IMR-90 (cell line): ENCODE measurements around the gene PPP1R16B. TPM values are rescaled to one million over a fixed set of nuclear protein-coding genes. Genes with fewer than 3 reads are reported as not detected.

Experiments
- ATAC-seq: fragments of 200-7000 bp; cut with Tn5 transposase; 2 replicates; pipeline ENCODE4 v1.9.1; 2020; ENCODE audit warnings: low read depth, mild to moderate bottlenecking, moderate library complexity
- BruUV-seq: library from RNA; stranded (reverse); fragments of 400-500 nt; replicated peaks from 2 replicates; lab custom pipeline; 2021; lab: Mats Ljungman, UMichigan
- CTCF ChIA-PET: fragments of 300-600 bp; formaldehyde crosslinking; extraction: SDS; loops from one replicate; lab custom pipeline; 2021; ENCODE audit warnings: antibody characterized with exemption; lab: Yijun Ruan, JAX
- POLR2A ChIA-PET: fragments of 300-600 bp; sonication (Branson Sonifier 250); formaldehyde crosslinking; loops from one replicate; lab custom pipeline; 2022; ENCODE audit warnings: antibody characterized with exemption; ENCODE audit not compliant: unreplicated experiment; lab: Charles Lee
- DNase-seq: peaks from one replicate; pipeline ENCODE4 v3.0.0; 2013
- H2AFZ ChIP-seq: replicated peaks from 2 replicates; pipeline ENCODE3; 2013; ENCODE audit warnings: low read length, mild to moderate bottlenecking; ENCODE audit not compliant: poor library complexity
- H2AK5ac ChIP-seq: 2 replicates; pipeline ENCODE4 v1.6.1; 2013; ENCODE audit warnings: low read depth, low read length, inconsistent platforms
- H2AK9ac ChIP-seq: replicated peaks from 2 replicates; pipeline ENCODE3; 2013; ENCODE audit warnings: mild to moderate bottlenecking, low read depth, low read length, moderate library complexity; ENCODE audit not compliant: poor library complexity
- H2BK120ac ChIP-seq: 2 replicates; pipeline ENCODE4 v1.6.1; 2013; ENCODE audit warnings: low read depth, low read length, inconsistent platforms
- H2BK15ac ChIP-seq: 3 replicates; pipeline ENCODE4 v1.6.1; 2013; ENCODE audit warnings: low read depth, low read length, inconsistent platforms
- H2BK20ac ChIP-seq: 2 replicates; pipeline ENCODE4 v1.6.1; 2013; ENCODE audit warnings: low read depth, mild to moderate bottlenecking, inconsistent platforms, low read length, moderate library complexity
- H2BK5ac ChIP-seq: 2 replicates; pipeline ENCODE4 v1.6.1; 2013; ENCODE audit warnings: mild to moderate bottlenecking, low read depth, low read length, inconsistent platforms; ENCODE audit not compliant: poor library complexity, severe bottlenecking
- H3K14ac ChIP-seq: replicated peaks from 2 replicates; pipeline ENCODE4 v1.6.1; 2013; ENCODE audit warnings: low read depth, low read length, inconsistent platforms
- H3K18ac ChIP-seq: 2 replicates; pipeline ENCODE4 v1.6.1; 2013; ENCODE audit warnings: low read depth, low read length, control low read depth
- H3K23ac ChIP-seq: 2 replicates; pipeline ENCODE4 v1.6.1; 2013; ENCODE audit warnings: low read depth, low read length, inconsistent platforms
- H3K27ac ChIP-seq: 2 replicates; pipeline ENCODE4 v1.5.1; 2013; ENCODE audit warnings: mild to moderate bottlenecking, control low read depth, low read length; ENCODE audit not compliant: insufficient read depth
- H3K27me3 ChIP-seq: 2 replicates; pipeline ENCODE4 v1.6.1; 2013; ENCODE audit warnings: low read length; ENCODE audit not compliant: control insufficient read depth, insufficient read depth
- H3K36me3 ChIP-seq: 2 replicates; pipeline ENCODE4 v1.6.1; 2013; ENCODE audit warnings: low read length, mixed read lengths; ENCODE audit not compliant: control insufficient read depth, insufficient read depth
- H3K4ac ChIP-seq: 2 replicates; pipeline ENCODE4 v1.6.1; 2013; ENCODE audit warnings: low read depth, low read length, inconsistent platforms
- H3K4me1 ChIP-seq: 2 replicates; pipeline ENCODE4 v1.6.1; 2013; ENCODE audit warnings: low read length, mixed read lengths; ENCODE audit not compliant: control insufficient read depth, insufficient read depth
- H3K4me2 ChIP-seq: 2 replicates; pipeline ENCODE4 v1.6.1; 2013; ENCODE audit warnings: low read depth, mild to moderate bottlenecking, control low read depth, low read length, moderate library complexity
- H3K4me3 ChIP-seq: 2 replicates; pipeline ENCODE4 v1.5.1; 2013; ENCODE audit warnings: low read depth, mild to moderate bottlenecking, control low read depth, low read length, moderate library complexity; ENCODE audit not compliant: insufficient read depth
- H3K56ac ChIP-seq: 2 replicates; pipeline ENCODE4 v1.6.1; 2013; ENCODE audit warnings: low read length, inconsistent platforms; ENCODE audit not compliant: insufficient read depth; ENCODE audit errors: extremely low read depth
- H3K79me1 ChIP-seq, 2 experiments: 2 replicates each; pipeline ENCODE4 v1.6.1; 2013; ENCODE audit warnings: low read length in 2 of 2, inconsistent platforms in 1 of 2, low read depth in 1 of 2
- H3K9ac ChIP-seq: 2 replicates; pipeline ENCODE4 v1.6.1; 2013; ENCODE audit warnings: low read depth, low read length, control low read depth
- H3K9me1 ChIP-seq: 2 replicates; pipeline ENCODE4 v1.6.1; 2013; ENCODE audit warnings: low read length, inconsistent platforms; ENCODE audit not compliant: insufficient read depth
- H3K9me3 ChIP-seq: 2 replicates; pipeline ENCODE4 v1.6.1; 2013; ENCODE audit warnings: low read length; ENCODE audit not compliant: control insufficient read depth, insufficient read depth
- H4K20me1 ChIP-seq: 2 replicates; pipeline ENCODE4 v1.6.1; 2013; ENCODE audit warnings: low read length, inconsistent platforms; ENCODE audit not compliant: insufficient read depth
- H4K5ac ChIP-seq: 2 replicates; pipeline ENCODE4 v1.6.1; 2013; ENCODE audit warnings: mild to moderate bottlenecking, low read depth, low read length, control low read depth
- H4K8ac ChIP-seq, 2 experiments: 2 replicates each; pipeline ENCODE4 v1.6.1; 2013; ENCODE audit warnings: low read depth in 2 of 2, low read length in 2 of 2, control low read depth in 1 of 2, inconsistent platforms in 1 of 2
- H4K91ac ChIP-seq: 2 replicates; pipeline ENCODE4 v1.6.1; 2013; ENCODE audit warnings: low read depth, low read length, inconsistent platforms; ENCODE audit not compliant: insufficient read depth
- CEBPB ChIP-seq: IDR thresholded peaks from 2 replicates; pipeline ENCODE4 v1.6.1; 2012; ENCODE audit warnings: low read depth, low read length, improper control_type of control experiment
- CHD1 ChIP-seq: IDR thresholded peaks from 2 replicates; pipeline ENCODE4 v1.6.1; 2012; ENCODE audit warnings: low read depth, low read length, improper control_type of control experiment
- RAD21 ChIP-seq: IDR thresholded peaks from 2 replicates; pipeline ENCODE4 v1.6.1; 2012; ENCODE audit warnings: low read length, improper control_type of control experiment
- WGBS, 2 experiments: methylation state at CpG; one replicate each; pipeline versions ENCODE4 v1.1.5 to v1.1.7; 2013; ENCODE audit warnings: missing lambda C conversion rate in 2 of 2; ENCODE audit not compliant: insufficient read length in 1 of 2; ENCODE audit errors: extremely low coverage in 2 of 2; 5-methylcytosine and 5-hydroxymethylcytosine counted together
- dilution Hi-C: fragments of 300-500 bp; cut with HindIII; formaldehyde crosslinking; loops from one replicate; pipeline ENCODE4 v1.14.3; 2018; ENCODE audit warnings: low sequenced_read_pairs; ENCODE audit not compliant: unreplicated experiment
- in situ Hi-C: fragments of 300-500 bp; cut with MboI; formaldehyde crosslinking; loops from 3 replicates; pipeline ENCODE4 v1.14.3; 2019; ENCODE audit warnings: low sequenced_read_pairs, inconsistent platforms, mixed read lengths
- intact Hi-C: fragments of 100-400 bp; cut with micrococcal nuclease; formaldehyde crosslinking; loops from 2 replicates; pipeline ENCODE4 v1.10.0; 2022
- polyA plus RNA-seq, 3 experiments: library from polyadenylated mRNA; depleted of rRNA; stranded (reverse); fragments of >200 nt; gene quantifications; 2 replicates each; pipeline ENCODE4 v1.2.3, GENCODE V29; 2012; ENCODE audit warnings: low replicate concordance in 1 of 3
- total RNA-seq: library from RNA; depleted of rRNA; stranded (reverse); fragments of >200 nt; gene quantifications from 2 replicates; pipeline ENCODE4 v1.2.3, GENCODE V29; 2012

PPP1R16B gene
- total and polyA plus RNA-seq, 2 of the 4 experiments (the other 2 are of a cell fraction), result not detected

DNA sequence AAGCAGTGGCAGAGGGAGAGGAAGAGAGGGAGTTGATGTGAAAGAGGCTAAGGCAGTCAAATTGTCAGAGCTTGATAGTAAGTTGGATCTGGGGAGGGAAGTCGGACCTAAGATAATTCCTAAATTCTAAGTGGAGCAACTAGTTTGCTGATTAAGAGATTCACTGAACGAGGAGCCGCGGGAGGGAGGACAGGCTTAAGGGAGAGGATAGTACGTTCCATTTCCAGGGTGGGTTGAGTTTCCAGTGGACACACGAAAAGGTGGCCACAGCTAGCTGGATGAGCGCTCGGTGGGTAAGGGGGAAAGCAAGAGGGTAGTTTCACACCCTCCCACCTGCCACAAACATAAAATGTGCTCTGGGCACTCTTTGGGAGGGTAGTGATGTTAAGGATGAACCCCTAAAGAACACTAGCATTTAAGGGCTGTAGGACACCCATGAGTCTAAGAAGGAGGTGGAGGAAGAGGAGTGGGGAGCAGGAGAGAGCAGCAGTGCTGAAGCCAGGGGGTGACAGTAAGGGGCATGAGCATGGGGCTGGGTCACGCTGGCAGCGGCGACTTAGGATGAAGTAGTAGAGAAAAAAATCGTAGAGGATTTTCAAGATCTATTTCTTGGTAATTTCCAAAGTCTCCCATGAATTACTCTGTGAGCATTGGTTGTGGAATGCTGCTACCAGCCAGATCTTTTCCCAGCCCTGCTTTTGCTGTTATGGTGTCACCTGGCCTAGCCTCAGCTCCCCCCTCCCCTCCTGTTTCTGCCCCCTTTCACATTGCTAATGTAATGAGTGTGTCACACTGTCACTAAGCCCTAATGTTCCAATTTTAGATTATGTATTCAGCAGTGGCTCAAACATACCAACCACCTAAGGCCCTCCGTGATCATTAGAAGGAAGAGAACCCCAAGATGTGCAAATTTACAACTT lies 35.9 kb upstream of the PPP1R16B start:
- Histone ChIP-seq H4K91ac (no peak overlapping the region), H2BK15ac (no peak overlapping the region), H3K9me3 (no peaks in the 10 kb centered on the region), H2AK9ac (no peak overlapping the region), H2BK20ac (no peak overlapping the region), H3K79me1 (no peaks in the 10 kb centered on the region), H3K4ac (no peak overlapping the region), H3K4me2 (no peak overlapping the region), H3K4me1 (peaks cover 3% of the 10 kb centered on the region), H4K20me1 (no peaks in the 10 kb centered on the region), H3K18ac (no peak overlapping the region), H2BK120ac (no peak overlapping the region), H3K36me3 (peaks cover 33% of the 10 kb centered on the region), H3K4me3 (no peak overlapping the region), H2AK5ac (no peak overlapping the region), H3K56ac (no peak overlapping the region), H3K27me3 (no peaks in the 10 kb centered on the region), H3K23ac (no peak overlapping the region), H4K5ac (no peak overlapping the region), H4K8ac (no peak overlapping the region), H2BK5ac (no peak overlapping the region), H3K9me1 (peaks cover 6% of the 10 kb centered on the region; the same call in 1 of the 2 replicates), H3K27ac (no peak overlapping the region), H3K14ac (no peak overlapping the region), H2AFZ (no peak overlapping the region), H3K9ac (no peak overlapping the region)
- dilution Hi-C loops, result no loop called here
- BruUV-seq, result no TSS peak
- in situ Hi-C loops, result loop anchor here (25.0 kb wide), 1 partner anchor 268 kb away; no protein-coding TSS in a partner anchor
- ATAC-seq, result no peak
- no peak for DNase-seq
- ChIA-PET POLR2A (no interaction called here), CTCF (no interaction called here)
- 100% methylated on average over 1 of the region's 13 CpGs; no CpG with 5 or more reads in 1 of the 2 experiments for WGBS, 2 experiments
- intact Hi-C loops, result no loop called here
- TF ChIP-seq CHD1 (no peak), CEBPB (no peak), RAD21 (no peak)
